ENCODE results near the gene TICAM1. TPM values are rescaled to one million over a fixed set of nuclear protein-coding genes. Genes with fewer than 3 reads are reported as not detected.
A peak's percentile ranks its signal among the peaks of the same experiment; 100 is the strongest.

TICAM1 gene
- total and polyA plus RNA-seq, 7 donors, result 7.4 to 17.0 (median 11.4) TPM

DNA sequence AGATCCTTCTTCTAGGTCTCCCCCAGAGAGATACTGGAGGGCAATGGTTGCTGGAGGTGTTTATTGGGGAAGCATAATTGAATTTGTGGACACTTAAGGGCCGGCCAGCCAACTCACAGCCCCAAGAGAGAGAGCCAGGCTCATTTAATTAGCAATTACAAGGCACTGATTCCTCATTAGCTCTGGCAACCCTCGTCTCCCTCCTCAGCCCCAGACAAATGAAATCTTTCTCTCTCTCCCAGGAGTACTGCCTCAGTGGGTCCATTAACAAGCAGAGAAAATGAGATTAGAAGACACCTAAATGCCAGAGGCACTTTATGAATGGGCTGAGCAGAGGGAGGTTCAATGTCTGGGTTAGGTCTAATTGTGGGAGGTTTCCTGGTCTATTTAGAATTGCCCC, 58.9 kb downstream of the TICAM1 start:
- Histone ChIP-seq H3K27ac (no peak overlapping the region), H3K27me3 (ENCODE audit: insufficient read depth in 3 of 3, low read length in 2 of 3) (no peaks in the 10 kb centered on the region), H3K4me1 (no peaks in the 10 kb centered on the region), H3K36me3 (ENCODE audit: insufficient read depth in 1 of 2, low read depth in 1 of 2) (no peaks in the 10 kb centered on the region), H3K9me3 (no peaks in the 10 kb centered on the region), H3K4me3 (no peak overlapping the region)
- intact Hi-C loops (cut with DNase I), result no loop called here
- TF ChIP-seq, protein P1, sequence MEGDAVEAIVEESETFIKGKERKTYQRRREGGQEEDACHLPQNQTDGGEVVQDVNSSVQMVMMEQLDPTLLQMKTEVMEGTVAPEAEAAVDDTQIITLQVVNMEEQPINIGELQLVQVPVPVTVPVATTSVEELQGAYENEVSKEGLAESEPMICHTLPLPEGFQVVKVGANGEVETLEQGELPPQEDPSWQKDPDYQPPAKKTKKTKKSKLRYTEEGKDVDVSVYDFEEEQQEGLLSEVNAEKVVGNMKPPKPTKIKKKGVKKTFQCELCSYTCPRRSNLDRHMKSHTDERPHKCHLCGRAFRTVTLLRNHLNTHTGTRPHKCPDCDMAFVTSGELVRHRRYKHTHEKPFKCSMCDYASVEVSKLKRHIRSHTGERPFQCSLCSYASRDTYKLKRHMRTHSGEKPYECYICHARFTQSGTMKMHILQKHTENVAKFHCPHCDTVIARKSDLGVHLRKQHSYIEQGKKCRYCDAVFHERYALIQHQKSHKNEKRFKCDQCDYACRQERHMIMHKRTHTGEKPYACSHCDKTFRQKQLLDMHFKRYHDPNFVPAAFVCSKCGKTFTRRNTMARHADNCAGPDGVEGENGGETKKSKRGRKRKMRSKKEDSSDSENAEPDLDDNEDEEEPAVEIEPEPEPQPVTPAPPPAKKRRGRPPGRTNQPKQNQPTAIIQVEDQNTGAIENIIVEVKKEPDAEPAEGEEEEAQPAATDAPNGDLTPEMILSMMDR (IDR thresholded peaks at IDR 0.05), result no peak
- DNase-seq (no peak), ATAC-seq (no peak)
- 44 to 68% (median 45%) methylated on average over 2 of the region's 2 CpGs for WGBS, 3 donors

DNA sequence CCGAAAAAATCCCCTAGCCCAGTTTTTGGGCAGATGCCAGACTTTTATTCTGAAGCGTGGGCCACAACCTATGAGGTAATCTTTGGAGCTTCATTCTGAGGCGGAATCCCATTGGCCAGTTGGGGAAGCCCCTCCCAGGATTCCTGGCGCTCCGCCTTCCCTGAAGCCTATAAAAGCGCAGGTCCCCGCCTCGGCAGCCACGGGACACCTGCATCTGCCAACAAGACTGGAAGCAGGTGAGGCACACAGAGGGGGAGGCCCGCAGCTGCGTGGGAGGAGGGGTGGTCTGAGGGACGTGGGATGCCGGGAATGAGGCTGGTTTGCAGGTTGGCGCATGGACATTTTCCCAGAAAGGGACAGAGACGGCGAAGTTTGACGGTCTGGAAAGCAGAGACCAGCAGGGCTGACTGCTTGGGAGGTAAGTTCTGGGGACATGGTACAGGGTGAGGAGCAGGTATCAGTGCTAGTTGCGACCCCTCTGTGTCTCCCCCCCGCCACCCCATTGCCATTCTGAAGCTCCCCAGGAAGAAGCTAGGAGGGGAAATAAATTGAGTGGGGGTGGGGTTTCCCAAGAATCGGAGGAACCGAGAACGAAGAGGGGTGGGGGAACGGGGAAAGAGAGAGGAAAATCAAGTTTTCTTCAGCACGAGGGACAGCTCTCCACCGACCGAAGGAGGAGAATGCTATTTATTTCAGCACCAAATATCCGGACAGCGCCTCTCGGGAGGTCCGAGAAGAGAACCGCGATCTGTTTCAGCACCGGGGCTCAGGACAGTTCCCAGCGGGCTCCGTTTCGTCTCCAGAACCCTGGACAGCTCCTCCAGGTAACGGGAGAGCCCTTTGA, 62.4 kb downstream of the TICAM1 start:
- H3K9me3 ChIP-seq, result no peaks in the 10 kb centered on the region
- no peaks in the 10 kb centered on the region for H3K4me1 ChIP-seq
- TF ChIP-seq, protein P1 (IDR thresholded peaks at IDR 0.05), result no peak
- intact Hi-C loops (cut with DNase I), result no loop called here
- no peaks in the 10 kb centered on the region for H3K27me3 ChIP-seq (ENCODE audit: insufficient read depth in 3 of 3, low read length in 2 of 3)
- no peaks in the 10 kb centered on the region for H3K36me3 ChIP-seq (ENCODE audit: insufficient read depth in 1 of 2, low read depth in 1 of 2)
- no peak overlapping the region for H3K4me3 ChIP-seq
- 8 to 9% (median 8%) methylated on average over 37 of the region's 37 CpGs for WGBS, 3 donors
- DNase-seq (peak; percentile 75 to 85), ATAC-seq (peak; percentile 71 to 91 (median 82))
- no peak overlapping the region for H3K27ac ChIP-seq

Other genes starting within 250 kb of the TICAM1 start
- 1 to 10 TPM; 3.1 to 5.1 (median 3.8) TPM for gene TNFAIP8L1, start 192.2 kb downstream of the TICAM1 start, total RNA-seq
- 1 to 10 TPM; 2.4 to 3.5 (median 2.8) TPM for gene TNFAIP8L1, start 192.2 kb downstream of the TICAM1 start, polyA plus RNA-seq
- gene MYDGF, start 161.4 kb downstream of the TICAM1 start, total RNA-seq, result 10 to 100 TPM; 11.4 to 24.0 (median 19.1) TPM
- 100 to 1,000 TPM in 1 of 3 donors, 10 to 100 TPM in 2; 23.9 to 164 (median 40.0) TPM for gene MYDGF, start 161.4 kb downstream of the TICAM1 start, polyA plus RNA-seq
- 10 to 100 TPM; 55.9 to 97.4 (median 78.6) TPM for gene DPP9, start 107.9 kb downstream of the TICAM1 start, total RNA-seq
- 100 to 1,000 TPM in 2 of 3 donors, 10 to 100 TPM in 1; 64.6 to 138 (median 108) TPM for gene DPP9, start 107.9 kb downstream of the TICAM1 start, polyA plus RNA-seq
- 100 to 1,000 TPM; 135 to 210 (median 149) TPM for gene FEM1A, start 40.0 kb downstream of the TICAM1 start, total RNA-seq
- 100 to 1,000 TPM in 1 of 3 donors, 10 to 100 TPM in 2; 63.2 to 214 (median 96.3) TPM for gene FEM1A, start 40.0 kb downstream of the TICAM1 start, polyA plus RNA-seq
- gene PLIN3, start 36.0 kb upstream of the TICAM1 start, total RNA-seq, result 100 to 1,000 TPM in 2 of 4 donors, 10 to 100 TPM in 2; 67.2 to 251 (median 90.0) TPM
- 100 to 1,000 TPM in 2 of 3 donors, 10 to 100 TPM in 1; 75.3 to 309 (median 142) TPM for gene PLIN3, start 36.0 kb upstream of the TICAM1 start, polyA plus RNA-seq
- gene ARRDC5, start 71.2 kb upstream of the TICAM1 start, total RNA-seq, result not detected
- gene ARRDC5, start 71.2 kb upstream of the TICAM1 start, polyA plus RNA-seq, result not detected
- gene UHRF1, start 77.8 kb upstream of the TICAM1 start, total RNA-seq, result 1 to 10 TPM in 1 of 4 donors, under 1 TPM in 3; 0.17 to 1.8 (median 0.43) TPM
- gene UHRF1, start 77.8 kb upstream of the TICAM1 start, polyA plus RNA-seq, result 1 to 10 TPM in 1 of 3 donors, under 1 TPM in 2; 0.22 to 1.9 (median 0.27) TPM
- gene KDM4B, start 137.4 kb upstream of the TICAM1 start, total RNA-seq, result 10 to 100 TPM; 22.9 to 45.9 (median 37.8) TPM
- 10 to 100 TPM in 2 of 3 donors, 1 to 10 TPM in 1; 9.3 to 29.5 (median 19.9) TPM for gene KDM4B, start 137.4 kb upstream of the TICAM1 start, polyA plus RNA-seq